ELF-1 (cell line): Measurements from ENCODE around the gene RHEBL1.

Experiments
- DNase-seq: peaks from one replicate; pipeline ENCODE4 v3.0.0-alpha.2; 2016; ENCODE audit warnings: low read depth, low spot score

The RHEBL1 gene

GRCh38 chr12:49069507-49070346, at the start of gene RHEBL1:
Gene RHEBL1, minus strand, starts transcription at chr12:49069979. Its CDS starts 194 bp downstream, at chr12:49069785.
- DNase-seq: peak; percentile 99

GRCh38 chr12:49111206-49111605, 41.4 kb upstream of the RHEBL1 start:
- no peak for DNase-seq

GRCh38 chr12:49110464-49111155, 40.8 kb upstream of the RHEBL1 start, which contains the start of gene LMBR1L:
Gene LMBR1L, minus strand, starts transcription at chr12:49110847. Its CDS starts 292 bp downstream, at chr12:49110555.
- peak; percentile 98 for DNase-seq

- no peak for DNase-seq
Measured at GRCh38 chr12:49109641-49110463, 40.1 kb upstream of the RHEBL1 start.

- DNase-seq: peak; percentile 30
Measured at GRCh38 chr12:49108958-49109404, 39.2 kb upstream of the RHEBL1 start.

- DNase-seq: no peak
Measured at GRCh38 chr12:49105504-49106084, 35.8 kb upstream of the RHEBL1 start.

GRCh38 chr12:49104822-49105221, 35.0 kb upstream of the RHEBL1 start:
- no peak for DNase-seq

GRCh38 chr12:49100380-49100779, 30.6 kb upstream of the RHEBL1 start:
- DNase-seq: no peak

- DNase-seq: no peak
Measured at GRCh38 chr12:49098703-49099102, 28.9 kb upstream of the RHEBL1 start.

- peak; percentile 93 for DNase-seq
Measured at GRCh38 chr12:49098035-49098451, 28.3 kb upstream of the RHEBL1 start.

- DNase-seq: no peak
Measured at GRCh38 chr12:49097381-49097780, 27.6 kb upstream of the RHEBL1 start.

GRCh38 chr12:49094975-49095365, 25.2 kb upstream of the RHEBL1 start:
- no peak for DNase-seq

- DNase-seq: peak; percentile 40
Measured at GRCh38 chr12:49094160-49094974, 24.6 kb upstream of the RHEBL1 start, which contains the start of gene DHH. Gene DHH, minus strand, starts transcription at chr12:49094801. Its CDS starts 289 bp downstream, at chr12:49094512.

- DNase-seq: no peak
Measured at GRCh38 chr12:49093792-49094159, 24.0 kb upstream of the RHEBL1 start.

- no peak for DNase-seq
Measured at GRCh38 chr12:49092816-49093406, 23.1 kb upstream of the RHEBL1 start.

GRCh38 chr12:49092086-49092815, 22.5 kb upstream of the RHEBL1 start:
- peak; percentile 78 for DNase-seq

GRCh38 chr12:49091836-49092085, 22.0 kb upstream of the RHEBL1 start:
- DNase-seq: no peak

GRCh38 chr12:49091056-49091835, 21.5 kb upstream of the RHEBL1 start:
- DNase-seq: peak; percentile 33
